NCI-H1436 treated with DMSO at 0.1 percent for 48 hours (cell line): ENCODE data around the gene JTB.

Source experiments
- DNase-seq: peaks from one replicate; lab custom pipeline; 2025; lab: John Stamatoyannopoulos, UW

Gene JTB

GRCh38 chr1:153978274-153978909 is 918 bp upstream of the JTB start:
- DNase-seq = no peak

GRCh38 chr1:153976819-153977249 is 640 bp downstream of the JTB start:
- no peak for DNase-seq

- no peak for DNase-seq
Observed at GRCh38 chr1:153973525-153973924, 3.9 kb downstream of the JTB start.

GRCh38 chr1:153973071-153973470 is 4.4 kb downstream of the JTB start:
- DNase-seq = no peak

GRCh38 chr1:153970346-153970745 is 7.1 kb downstream of the JTB start:
- no peak for DNase-seq

GRCh38 chr1:153968972-153969371 is 8.5 kb downstream of the JTB start:
- DNase-seq = no peak

GRCh38 chr1:153968408-153968807 is 9.1 kb downstream of the JTB start:
- DNase-seq = no peak

GRCh38 chr1:153968000-153968363 is 9.5 kb downstream of the JTB start:
- DNase-seq = no peak

- DNase-seq = peak; percentile 97
Observed at GRCh38 chr1:153967107-153967999, 10.1 kb downstream of the JTB start, which contains the start of gene CREB3L4. TSS of gene CREB3L4 (plus strand) at chr1:153967902. CDS start at chr1:153968526, 624 bp downstream.

GRCh38 chr1:153963850-153964331 is 13.6 kb downstream of the JTB start:
- no peak for DNase-seq

GRCh38 chr1:153963030-153963849 is 14.2 kb downstream of the JTB start, which contains the start of gene SLC39A1:
TSS of gene SLC39A1 (minus strand) at chr1:153963537. CDS start at chr1:153962715, 822 bp downstream.
- peak; percentile 86 for DNase-seq

GRCh38 chr1:153962088-153963029 is 15.1 kb downstream of the JTB start:
- DNase-seq = no peak

- no peak for DNase-seq
Observed at GRCh38 chr1:153961421-153961820, 16.1 kb downstream of the JTB start.

- no peak for DNase-seq
Observed at GRCh38 chr1:153960206-153960605, 17.3 kb downstream of the JTB start.

GRCh38 chr1:153959454-153959853 is 18.0 kb downstream of the JTB start:
- no peak for DNase-seq

GRCh38 chr1:153958961-153959260 is 18.6 kb downstream of the JTB start:
- no peak for DNase-seq

- peak; percentile 84 for DNase-seq
Observed at GRCh38 chr1:153958111-153958960, 19.1 kb downstream of the JTB start, which contains the start of gene CRTC2. TSS of gene CRTC2 (minus strand) at chr1:153958612. CDS start at chr1:153958497, 115 bp downstream.

GRCh38 chr1:153957744-153958110 is 19.7 kb downstream of the JTB start:
- DNase-seq = no peak

GRCh38 chr1:153956997-153957715 is 20.3 kb downstream of the JTB start:
- no peak for DNase-seq
